IMR-90 (cell line): ENCODE results near the gene TSGA10. TPM values are rescaled to one million over a fixed set of nuclear protein-coding genes. Genes with fewer than 3 reads are reported as not detected.

Experiments
- ATAC-seq: fragments of 200-7000 bp; cut with Tn5 transposase; 2 replicates; pipeline ENCODE4 v1.9.1; 2020; ENCODE audit warnings: low read depth, mild to moderate bottlenecking, moderate library complexity
- BruUV-seq: library from RNA; stranded (reverse); fragments of 400-500 nt; replicated peaks from 2 replicates; lab custom pipeline; 2021; lab: Mats Ljungman, UMichigan
- CTCF ChIA-PET: fragments of 300-600 bp; formaldehyde crosslinking; extraction: SDS; loops from one replicate; lab custom pipeline; 2021; ENCODE audit warnings: antibody characterized with exemption; lab: Yijun Ruan, JAX
- POLR2A ChIA-PET: fragments of 300-600 bp; sonication (Branson Sonifier 250); formaldehyde crosslinking; loops from one replicate; lab custom pipeline; 2022; ENCODE audit warnings: antibody characterized with exemption; ENCODE audit not compliant: unreplicated experiment; lab: Charles Lee
- DNase-seq: peaks from one replicate; pipeline ENCODE4 v3.0.0; 2013
- H2AFZ ChIP-seq: replicated peaks from 2 replicates; pipeline ENCODE3; 2013; ENCODE audit warnings: low read length, mild to moderate bottlenecking; ENCODE audit not compliant: poor library complexity
- H2AK5ac ChIP-seq: 2 replicates; pipeline ENCODE4 v1.6.1; 2013; ENCODE audit warnings: low read depth, low read length, inconsistent platforms
- H2AK9ac ChIP-seq: replicated peaks from 2 replicates; pipeline ENCODE3; 2013; ENCODE audit warnings: mild to moderate bottlenecking, low read depth, low read length, moderate library complexity; ENCODE audit not compliant: poor library complexity
- H2BK120ac ChIP-seq: 2 replicates; pipeline ENCODE4 v1.6.1; 2013; ENCODE audit warnings: low read depth, low read length, inconsistent platforms
- H2BK15ac ChIP-seq: 3 replicates; pipeline ENCODE4 v1.6.1; 2013; ENCODE audit warnings: low read depth, low read length, inconsistent platforms
- H2BK20ac ChIP-seq: 2 replicates; pipeline ENCODE4 v1.6.1; 2013; ENCODE audit warnings: low read depth, mild to moderate bottlenecking, inconsistent platforms, low read length, moderate library complexity
- H2BK5ac ChIP-seq: 2 replicates; pipeline ENCODE4 v1.6.1; 2013; ENCODE audit warnings: mild to moderate bottlenecking, low read depth, low read length, inconsistent platforms; ENCODE audit not compliant: poor library complexity, severe bottlenecking
- H3K14ac ChIP-seq: replicated peaks from 2 replicates; pipeline ENCODE4 v1.6.1; 2013; ENCODE audit warnings: low read depth, low read length, inconsistent platforms
- H3K18ac ChIP-seq: 2 replicates; pipeline ENCODE4 v1.6.1; 2013; ENCODE audit warnings: low read depth, low read length, control low read depth
- H3K23ac ChIP-seq: 2 replicates; pipeline ENCODE4 v1.6.1; 2013; ENCODE audit warnings: low read depth, low read length, inconsistent platforms
- H3K27ac ChIP-seq: 2 replicates; pipeline ENCODE4 v1.5.1; 2013; ENCODE audit warnings: mild to moderate bottlenecking, control low read depth, low read length; ENCODE audit not compliant: insufficient read depth
- H3K27me3 ChIP-seq: 2 replicates; pipeline ENCODE4 v1.6.1; 2013; ENCODE audit warnings: low read length; ENCODE audit not compliant: control insufficient read depth, insufficient read depth
- H3K36me3 ChIP-seq: 2 replicates; pipeline ENCODE4 v1.6.1; 2013; ENCODE audit warnings: low read length, mixed read lengths; ENCODE audit not compliant: control insufficient read depth, insufficient read depth
- H3K4ac ChIP-seq: 2 replicates; pipeline ENCODE4 v1.6.1; 2013; ENCODE audit warnings: low read depth, low read length, inconsistent platforms
- H3K4me1 ChIP-seq: 2 replicates; pipeline ENCODE4 v1.6.1; 2013; ENCODE audit warnings: low read length, mixed read lengths; ENCODE audit not compliant: control insufficient read depth, insufficient read depth
- H3K4me2 ChIP-seq: 2 replicates; pipeline ENCODE4 v1.6.1; 2013; ENCODE audit warnings: low read depth, mild to moderate bottlenecking, control low read depth, low read length, moderate library complexity
- H3K4me3 ChIP-seq: 2 replicates; pipeline ENCODE4 v1.5.1; 2013; ENCODE audit warnings: low read depth, mild to moderate bottlenecking, control low read depth, low read length, moderate library complexity; ENCODE audit not compliant: insufficient read depth
- H3K56ac ChIP-seq: 2 replicates; pipeline ENCODE4 v1.6.1; 2013; ENCODE audit warnings: low read length, inconsistent platforms; ENCODE audit not compliant: insufficient read depth; ENCODE audit errors: extremely low read depth
- H3K79me1 ChIP-seq, 2 experiments: 2 replicates each; pipeline ENCODE4 v1.6.1; 2013; ENCODE audit warnings: low read length in 2 of 2, inconsistent platforms in 1 of 2, low read depth in 1 of 2
- H3K9ac ChIP-seq: 2 replicates; pipeline ENCODE4 v1.6.1; 2013; ENCODE audit warnings: low read depth, low read length, control low read depth
- H3K9me1 ChIP-seq: 2 replicates; pipeline ENCODE4 v1.6.1; 2013; ENCODE audit warnings: low read length, inconsistent platforms; ENCODE audit not compliant: insufficient read depth
- H3K9me3 ChIP-seq: 2 replicates; pipeline ENCODE4 v1.6.1; 2013; ENCODE audit warnings: low read length; ENCODE audit not compliant: control insufficient read depth, insufficient read depth
- H4K20me1 ChIP-seq: 2 replicates; pipeline ENCODE4 v1.6.1; 2013; ENCODE audit warnings: low read length, inconsistent platforms; ENCODE audit not compliant: insufficient read depth
- H4K5ac ChIP-seq: 2 replicates; pipeline ENCODE4 v1.6.1; 2013; ENCODE audit warnings: mild to moderate bottlenecking, low read depth, low read length, control low read depth
- H4K8ac ChIP-seq, 2 experiments: 2 replicates each; pipeline ENCODE4 v1.6.1; 2013; ENCODE audit warnings: low read depth in 2 of 2, low read length in 2 of 2, control low read depth in 1 of 2, inconsistent platforms in 1 of 2
- H4K91ac ChIP-seq: 2 replicates; pipeline ENCODE4 v1.6.1; 2013; ENCODE audit warnings: low read depth, low read length, inconsistent platforms; ENCODE audit not compliant: insufficient read depth
- CEBPB ChIP-seq: IDR thresholded peaks from 2 replicates; pipeline ENCODE4 v1.6.1; 2012; ENCODE audit warnings: low read depth, low read length, improper control_type of control experiment
- CHD1 ChIP-seq: IDR thresholded peaks from 2 replicates; pipeline ENCODE4 v1.6.1; 2012; ENCODE audit warnings: low read depth, low read length, improper control_type of control experiment
- CTCF ChIP-seq: conservative IDR thresholded peaks from 2 replicates; pipeline ENCODE4 v1.5.1; 2012; ENCODE audit warnings: mild to moderate bottlenecking, low read depth, low read length, improper control_type of control experiment
- FOS ChIP-seq: fragments of 150-350 bp; IDR thresholded peaks from 2 replicates; pipeline ENCODE4 v1.6.1; 2016; ENCODE audit warnings: low read depth, low read length
- MAFK ChIP-seq: IDR thresholded peaks from 2 replicates; pipeline ENCODE4 v1.6.1; 2012; ENCODE audit warnings: low read depth, low read length, improper control_type of control experiment
- MAZ ChIP-seq: IDR thresholded peaks from 2 replicates; pipeline ENCODE4 v1.6.1; 2012; ENCODE audit warnings: low read depth, mild to moderate bottlenecking, low read length, improper control_type of control experiment, moderate library complexity, borderline replicate concordance
- MXI1 ChIP-seq: IDR thresholded peaks from 2 replicates; pipeline ENCODE4 v1.6.1; 2012; ENCODE audit warnings: low read depth, mild to moderate bottlenecking, low read length, moderate library complexity, borderline replicate concordance
- NFE2L2 ChIP-seq: fragments of 150-350 bp; IDR thresholded peaks from 2 replicates; pipeline ENCODE4 v1.6.1; 2016; ENCODE audit warnings: low read depth, mild to moderate bottlenecking, low read length
- RAD21 ChIP-seq: IDR thresholded peaks from 2 replicates; pipeline ENCODE4 v1.6.1; 2012; ENCODE audit warnings: low read length, improper control_type of control experiment
- RCOR1 ChIP-seq: IDR thresholded peaks from 2 replicates; pipeline ENCODE4 v1.6.1; 2012; ENCODE audit warnings: mild to moderate bottlenecking, low read length, improper control_type of control experiment; ENCODE audit not compliant: insufficient replicate concordance
- RFX5 ChIP-seq: IDR thresholded peaks from 2 replicates; pipeline ENCODE4 v1.8.0; 2012; ENCODE audit warnings: low read depth, mild to moderate bottlenecking, low read length, moderate library complexity
- USF2 ChIP-seq: fragments of 150-350 bp; IDR thresholded peaks from 2 replicates; pipeline ENCODE4 v1.6.1; 2017; ENCODE audit warnings: mild to moderate bottlenecking, antibody characterized with exemption, low read length, low read depth
- WGBS, 2 experiments: methylation state at CpG; one replicate each; pipeline versions ENCODE4 v1.1.5 to v1.1.7; 2013; ENCODE audit warnings: missing lambda C conversion rate in 2 of 2; ENCODE audit not compliant: insufficient read length in 1 of 2; ENCODE audit errors: extremely low coverage in 2 of 2; 5-methylcytosine and 5-hydroxymethylcytosine counted together
- dilution Hi-C: fragments of 300-500 bp; cut with HindIII; formaldehyde crosslinking; loops from one replicate; pipeline ENCODE4 v1.14.3; 2018; ENCODE audit warnings: low sequenced_read_pairs; ENCODE audit not compliant: unreplicated experiment
- in situ Hi-C: fragments of 300-500 bp; cut with MboI; formaldehyde crosslinking; loops from 3 replicates; pipeline ENCODE4 v1.14.3; 2019; ENCODE audit warnings: low sequenced_read_pairs, inconsistent platforms, mixed read lengths
- intact Hi-C: fragments of 100-400 bp; cut with micrococcal nuclease; formaldehyde crosslinking; loops from 2 replicates; pipeline ENCODE4 v1.10.0; 2022
- polyA plus RNA-seq, 3 experiments: library from polyadenylated mRNA; depleted of rRNA; stranded (reverse); fragments of >200 nt; gene quantifications; 2 replicates each; pipeline ENCODE4 v1.2.3, GENCODE V29; 2012; ENCODE audit warnings: low replicate concordance in 1 of 3
- total RNA-seq: library from RNA; depleted of rRNA; stranded (reverse); fragments of >200 nt; gene quantifications from 2 replicates; pipeline ENCODE4 v1.2.3, GENCODE V29; 2012

TSGA10 gene
- total and polyA plus RNA-seq, 2 of the 4 experiments (the other 2 are of a cell fraction), result 0.32 to 0.54 TPM

DNA sequence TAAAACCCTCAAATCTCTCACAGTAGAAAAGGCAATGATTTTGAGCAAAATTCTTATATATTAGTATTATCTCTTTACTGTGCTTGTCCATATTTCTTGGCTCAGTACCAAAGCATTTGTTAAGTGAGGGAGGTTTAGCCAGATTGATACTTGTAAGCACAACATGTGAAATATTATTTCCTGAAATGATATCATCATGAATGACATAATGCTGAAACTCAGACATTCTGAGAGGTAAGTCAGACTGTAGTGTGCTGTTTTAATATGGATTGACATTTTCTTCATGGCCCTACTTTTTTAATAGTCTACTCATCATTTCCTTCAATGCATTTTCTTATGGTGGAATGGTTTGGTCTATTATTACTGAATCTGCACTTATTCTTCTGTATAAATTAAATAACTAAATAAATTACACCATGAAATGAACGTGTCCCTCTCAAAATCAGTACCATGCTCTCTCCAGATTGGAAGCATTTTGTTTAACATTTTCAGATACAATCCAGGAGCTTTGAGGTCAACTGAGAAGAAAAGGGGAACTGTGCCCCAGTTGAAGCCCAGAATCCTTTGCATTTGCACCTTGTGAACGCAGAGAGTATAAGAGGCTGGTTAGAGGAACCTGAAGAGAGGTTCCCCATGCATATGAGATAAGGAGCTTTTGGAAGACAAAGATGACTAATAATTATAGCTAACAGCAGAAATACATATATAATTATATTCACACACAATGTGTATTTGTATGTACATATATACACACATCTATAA, 168.7 kb downstream of the TSGA10 start:
- no peak overlapping the region for H3K9ac ChIP-seq
- no peak overlapping the region for H4K91ac ChIP-seq
- TF ChIP-seq FOS, result no peak
- TF ChIP-seq CTCF, result no peak
- TF ChIP-seq CEBPB, result no peak
- no peak for TF ChIP-seq NFE2L2
- TF ChIP-seq MAFK, result no peak
- no peak for TF ChIP-seq RAD21
- TF ChIP-seq MAZ, result no peak
- no peak for TF ChIP-seq USF2
- no peak for TF ChIP-seq MXI1
- no peak for TF ChIP-seq CHD1
- no peak for TF ChIP-seq RFX5
- TF ChIP-seq RCOR1, result no peak
- no peak overlapping the region for H3K4ac ChIP-seq
- in situ Hi-C loops, result no loop called here
- no peak overlapping the region for H3K14ac ChIP-seq
- H2AK5ac ChIP-seq, result no peak overlapping the region
- no peak overlapping the region for H2BK15ac ChIP-seq
- no peak overlapping the region for H4K8ac ChIP-seq
- no peak overlapping the region for H3K27ac ChIP-seq
- H2AK9ac ChIP-seq, result no peak overlapping the region
- H3K36me3 ChIP-seq, result no peaks in the 10 kb centered on the region
- POLR2A ChIA-PET, result no interaction called here
- H4K5ac ChIP-seq, result no peak overlapping the region
- H3K56ac ChIP-seq, result no peak overlapping the region
- H2BK120ac ChIP-seq, result no peak overlapping the region
- no peaks in the 10 kb centered on the region for H4K20me1 ChIP-seq
- no peaks in the 10 kb centered on the region for H3K9me1 ChIP-seq
- ATAC-seq (no peak), DNase-seq (no peak)
- no peak overlapping the region for H3K23ac ChIP-seq
- H3K9me3 ChIP-seq, result no peaks in the 10 kb centered on the region
- no peaks in the 10 kb centered on the region for H3K27me3 ChIP-seq
- no peak overlapping the region for H2BK5ac ChIP-seq
- dilution Hi-C loops, result no loop called here
- CTCF ChIA-PET, result no interaction called here
- H3K4me2 ChIP-seq, result no peak overlapping the region
- WGBS, 2 experiments, result no CpG with 5 or more reads among the region's 2 CpGs
- no peaks in the 10 kb centered on the region for H3K79me1 ChIP-seq
- H2AFZ ChIP-seq, result no peak overlapping the region
- BruUV-seq, result no TSS peak
- no peak overlapping the region for H3K18ac ChIP-seq
- no peak overlapping the region for H3K4me3 ChIP-seq
- no peak overlapping the region for H2BK20ac ChIP-seq
- intact Hi-C loops, result no loop called here
- H3K4me1 ChIP-seq, result no peaks in the 10 kb centered on the region
